Measurements from ENCODE around the gene HINT2.

HINT2 gene

DNA sequence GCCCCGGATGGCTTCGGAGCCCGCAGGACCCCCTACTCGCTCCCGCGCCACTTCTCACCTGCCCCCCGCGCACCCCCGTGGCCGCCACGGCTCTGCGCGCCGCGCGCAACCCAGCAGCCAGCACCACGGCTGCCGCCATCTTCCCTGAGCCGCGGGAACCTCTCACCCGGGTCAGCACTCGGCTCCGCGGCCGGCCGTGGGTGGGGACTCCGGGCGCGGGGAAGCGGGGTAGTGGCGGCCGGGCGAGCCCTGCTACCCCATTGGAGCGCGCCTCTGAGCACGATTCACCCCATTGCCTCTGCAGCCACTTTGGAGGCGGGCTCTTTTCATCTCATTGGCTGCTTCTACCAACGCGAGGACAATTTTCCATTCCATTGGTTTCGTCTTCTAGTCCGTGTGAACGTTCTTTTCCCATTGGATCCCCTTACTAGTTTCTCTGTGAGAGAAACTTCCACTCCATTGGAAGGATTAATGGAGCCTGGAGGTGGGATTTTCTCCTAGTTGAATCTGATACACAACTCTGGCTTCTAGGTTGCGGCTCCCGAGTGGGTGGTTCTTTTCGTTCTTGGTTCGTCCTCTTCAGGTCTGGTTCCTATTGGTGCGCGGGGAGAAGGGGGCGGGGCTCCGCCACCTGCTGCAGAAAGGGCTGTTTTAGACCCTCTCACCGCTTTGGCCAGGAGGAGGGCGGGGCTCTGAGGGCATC is at the start of gene HINT2:
TSS of gene HINT2 (minus strand) at position 202 of the 703 bp plus-strand sequence. CDS start at position 139, 63 bp downstream.
- DNase-seq: peak; percentile 99

DNA sequence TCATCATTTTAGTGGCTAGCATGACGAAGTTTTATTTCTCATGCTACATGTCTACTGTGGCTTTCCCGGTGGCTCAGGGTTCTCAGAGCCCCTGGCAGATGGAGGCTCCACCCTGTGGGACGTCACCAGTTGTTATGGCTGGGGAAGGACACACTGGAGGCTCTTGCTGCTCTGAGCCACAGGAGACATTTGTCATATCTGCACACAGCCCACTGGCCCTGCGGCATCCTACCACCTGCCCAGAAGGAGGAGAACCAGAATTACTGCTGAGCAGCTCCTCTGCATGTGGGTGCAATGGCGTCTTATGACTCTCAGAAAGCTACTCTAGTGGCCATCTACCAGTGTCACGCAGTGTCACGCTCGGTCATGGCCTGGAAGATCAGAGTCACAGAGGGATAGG is 48.7 kb upstream of the HINT2 start:
- DNase-seq: no peak

DNA sequence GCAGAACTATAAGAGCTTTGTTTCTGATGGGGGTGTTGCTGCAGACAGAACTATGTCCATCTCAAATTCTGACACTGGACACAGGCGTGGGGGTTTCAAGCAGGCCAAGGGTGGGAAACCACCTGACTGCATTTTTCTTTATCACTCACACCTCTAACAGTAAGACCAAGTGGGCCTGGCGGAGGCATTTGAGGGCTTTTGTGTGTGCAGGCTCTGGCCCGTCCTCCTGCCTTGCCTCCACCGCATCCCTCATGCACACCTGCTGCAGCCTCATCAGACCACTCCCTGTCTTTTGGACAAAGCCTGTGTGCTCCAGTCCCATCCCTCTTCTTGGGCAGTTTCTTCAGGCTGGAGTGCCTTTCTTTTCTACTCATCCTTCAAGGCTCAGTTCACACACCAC is 47.5 kb upstream of the HINT2 start:
- no peak for DNase-seq

DNA sequence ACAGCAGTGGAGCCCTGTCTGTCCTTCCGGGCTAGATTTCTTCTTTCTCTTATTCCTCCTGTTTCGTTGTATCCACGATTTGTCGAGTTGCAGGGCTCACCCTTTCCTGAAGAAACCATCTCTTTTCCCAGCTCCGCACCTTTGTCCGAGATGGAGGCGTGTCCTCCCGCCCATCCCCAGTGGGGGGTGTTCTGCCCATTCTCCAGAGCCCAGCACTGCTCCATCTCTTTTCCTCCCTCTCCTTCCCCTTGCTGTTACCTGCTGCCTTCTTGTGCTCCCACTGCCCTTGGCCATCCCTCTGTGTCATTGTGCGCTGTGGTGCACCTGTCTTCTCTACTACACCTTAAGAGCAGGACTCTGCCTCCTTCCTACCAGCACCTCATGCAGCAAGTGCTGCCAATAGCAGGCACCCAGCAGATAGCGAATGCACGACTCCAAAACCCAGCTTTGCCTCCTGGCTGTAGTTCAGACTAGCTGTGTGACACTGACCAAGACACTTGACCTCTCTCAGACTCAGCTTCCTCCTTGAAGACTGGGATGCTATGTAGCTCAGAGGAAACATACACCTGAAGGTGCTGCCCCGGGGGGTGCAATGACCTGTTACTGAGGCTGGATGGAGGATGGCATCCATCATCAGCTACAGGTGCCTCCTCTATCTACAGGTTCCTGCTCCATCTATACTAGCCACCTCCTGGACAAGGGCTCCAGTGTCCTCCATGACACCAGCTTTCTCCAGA is 46.5 kb upstream of the HINT2 start:
- no peak for DNase-seq

DNA sequence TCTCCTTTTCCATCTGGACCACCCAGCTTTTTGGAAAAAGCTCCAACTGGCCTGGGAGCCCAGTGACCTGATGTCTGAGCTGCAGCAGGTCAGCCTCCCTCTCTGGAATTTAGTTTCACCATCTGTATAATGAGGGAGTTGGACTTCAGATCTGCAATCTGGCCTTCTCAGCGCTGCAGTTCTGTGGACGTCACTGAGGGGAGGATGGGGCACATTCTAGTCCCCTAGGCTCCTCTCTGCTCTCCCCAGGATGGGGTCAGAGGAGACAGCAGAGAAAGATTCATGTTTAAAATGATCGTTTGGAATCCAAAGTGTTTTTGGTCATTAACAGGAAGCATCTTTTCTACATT is 45.1 kb upstream of the HINT2 start:
- no peak for DNase-seq

DNA sequence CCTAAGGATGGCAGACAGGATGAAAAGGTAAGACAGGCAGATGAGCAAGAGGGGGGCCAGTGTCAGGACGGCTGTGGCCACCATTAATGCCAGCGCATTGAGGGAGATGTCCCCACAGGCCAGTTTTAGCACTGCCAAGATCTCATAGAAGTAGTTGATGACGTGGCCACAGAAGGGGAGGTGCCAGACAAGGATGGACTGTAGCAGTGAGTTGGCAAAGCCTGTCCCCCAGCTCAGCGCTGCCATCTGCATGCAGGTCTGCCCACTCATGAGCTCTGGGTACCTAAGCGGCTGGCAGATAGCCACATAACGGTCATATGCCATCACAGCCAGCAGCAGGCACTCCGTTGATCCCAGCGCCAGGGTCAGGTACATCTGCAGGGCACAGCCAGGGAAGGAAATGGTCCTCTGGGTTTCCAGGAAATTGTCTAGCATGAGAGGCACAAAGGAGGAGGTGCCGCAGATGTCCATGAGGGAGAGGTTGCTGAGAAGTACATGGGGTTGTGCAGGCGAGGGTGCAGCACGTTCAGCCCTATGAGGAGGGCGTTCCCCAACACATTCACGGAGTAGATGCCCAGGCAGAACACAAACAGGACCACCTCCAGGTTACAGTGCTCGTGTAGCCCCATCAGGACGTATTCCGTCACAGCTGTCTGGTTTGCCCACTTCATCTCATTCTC is 44.6 kb upstream of the HINT2 start:
- DNase-seq: peak; percentile 11 to 19

DNA sequence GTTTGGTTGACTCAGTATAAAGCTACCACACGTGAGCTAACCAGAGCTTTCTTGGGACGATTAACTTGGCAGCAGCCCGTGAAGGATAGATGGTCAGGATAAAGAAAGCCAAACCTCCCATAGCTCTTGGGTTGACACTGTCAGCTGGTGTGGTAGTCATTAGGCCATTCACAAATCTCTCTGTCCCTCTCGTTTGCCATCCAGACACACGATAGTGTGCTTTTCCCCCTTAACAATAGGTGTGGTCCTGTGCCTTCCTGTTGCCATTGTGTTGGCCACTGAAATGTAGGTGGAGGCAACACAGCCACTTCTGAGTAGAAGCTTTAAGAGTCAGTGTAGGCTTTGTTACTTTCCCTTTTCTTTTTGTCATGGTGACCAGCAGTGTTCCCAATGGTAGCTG is 43.6 kb upstream of the HINT2 start:
- no peak for DNase-seq

DNA sequence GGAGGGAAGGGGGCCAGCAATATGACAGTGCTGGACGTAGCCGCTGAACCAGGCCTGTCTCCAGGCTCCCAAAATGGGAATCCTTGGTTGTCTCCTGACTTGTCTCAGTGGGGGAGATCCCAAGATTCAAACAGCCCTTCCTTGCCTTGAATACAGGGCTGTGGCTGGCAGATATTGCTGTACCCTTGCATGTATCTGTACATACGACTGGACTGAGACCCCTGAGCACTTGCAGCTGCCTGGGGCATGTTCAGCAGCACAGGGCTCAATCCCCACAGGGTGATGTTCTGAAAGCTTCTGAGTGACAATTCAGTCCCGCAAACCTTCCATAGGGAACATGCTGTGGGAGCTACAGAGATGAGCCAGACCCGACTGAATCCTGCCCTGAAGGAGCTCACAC is 42.0 kb upstream of the HINT2 start:
- DNase-seq: no peak

DNA sequence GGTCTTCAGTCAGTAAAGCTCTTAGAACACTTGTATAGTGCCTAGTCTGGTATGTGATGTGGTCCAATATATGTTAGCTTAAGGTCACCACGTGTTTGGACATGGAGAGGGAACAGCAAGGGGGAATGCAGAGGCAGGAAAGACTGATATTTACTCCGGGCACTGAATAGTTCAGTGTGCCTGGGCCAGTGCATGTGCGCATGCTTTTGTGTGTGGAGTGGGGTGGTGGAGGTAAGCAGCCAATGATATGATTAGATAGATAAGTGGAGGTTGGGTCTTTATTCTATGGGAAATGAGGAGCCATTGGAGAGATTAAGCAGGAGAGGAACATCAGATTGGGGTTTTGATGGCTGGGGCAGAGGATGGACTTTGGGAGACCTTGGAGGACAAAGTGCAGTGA is 41.4 kb upstream of the HINT2 start:
- DNase-seq: no peak

DNA sequence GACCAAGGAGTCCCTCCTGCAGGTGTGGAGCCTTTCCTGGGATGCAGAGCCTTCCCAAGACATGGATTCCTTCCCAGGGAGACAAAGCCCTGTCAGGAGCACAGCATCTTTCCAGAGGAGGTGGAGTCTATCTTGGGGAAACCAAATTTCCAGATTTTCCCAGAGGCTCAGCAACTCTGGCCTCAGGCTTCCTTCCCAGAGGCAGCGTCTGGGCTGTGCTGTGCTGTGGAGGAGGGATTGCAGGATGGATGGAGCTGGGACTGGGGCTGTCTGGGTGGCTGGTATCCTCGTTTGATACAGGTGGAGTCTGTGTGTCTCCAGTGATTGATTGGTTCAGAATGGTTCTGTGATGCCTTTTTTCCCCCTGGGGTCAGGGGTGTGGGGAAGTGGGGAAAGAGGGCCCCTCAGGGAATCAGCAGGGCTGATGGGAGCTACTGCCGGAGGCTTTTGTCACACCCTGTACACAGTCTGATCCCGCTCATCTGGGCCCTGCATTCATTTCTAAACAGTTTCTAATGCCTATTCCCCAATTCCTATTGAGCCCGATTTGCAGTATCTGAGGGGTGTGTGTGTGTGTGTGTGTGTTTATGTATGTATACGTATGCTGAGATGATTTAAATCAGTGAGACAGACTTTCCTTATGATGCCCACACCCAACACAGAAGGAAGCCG is 39.4 kb upstream of the HINT2 start:
- DNase-seq: no peak

DNA sequence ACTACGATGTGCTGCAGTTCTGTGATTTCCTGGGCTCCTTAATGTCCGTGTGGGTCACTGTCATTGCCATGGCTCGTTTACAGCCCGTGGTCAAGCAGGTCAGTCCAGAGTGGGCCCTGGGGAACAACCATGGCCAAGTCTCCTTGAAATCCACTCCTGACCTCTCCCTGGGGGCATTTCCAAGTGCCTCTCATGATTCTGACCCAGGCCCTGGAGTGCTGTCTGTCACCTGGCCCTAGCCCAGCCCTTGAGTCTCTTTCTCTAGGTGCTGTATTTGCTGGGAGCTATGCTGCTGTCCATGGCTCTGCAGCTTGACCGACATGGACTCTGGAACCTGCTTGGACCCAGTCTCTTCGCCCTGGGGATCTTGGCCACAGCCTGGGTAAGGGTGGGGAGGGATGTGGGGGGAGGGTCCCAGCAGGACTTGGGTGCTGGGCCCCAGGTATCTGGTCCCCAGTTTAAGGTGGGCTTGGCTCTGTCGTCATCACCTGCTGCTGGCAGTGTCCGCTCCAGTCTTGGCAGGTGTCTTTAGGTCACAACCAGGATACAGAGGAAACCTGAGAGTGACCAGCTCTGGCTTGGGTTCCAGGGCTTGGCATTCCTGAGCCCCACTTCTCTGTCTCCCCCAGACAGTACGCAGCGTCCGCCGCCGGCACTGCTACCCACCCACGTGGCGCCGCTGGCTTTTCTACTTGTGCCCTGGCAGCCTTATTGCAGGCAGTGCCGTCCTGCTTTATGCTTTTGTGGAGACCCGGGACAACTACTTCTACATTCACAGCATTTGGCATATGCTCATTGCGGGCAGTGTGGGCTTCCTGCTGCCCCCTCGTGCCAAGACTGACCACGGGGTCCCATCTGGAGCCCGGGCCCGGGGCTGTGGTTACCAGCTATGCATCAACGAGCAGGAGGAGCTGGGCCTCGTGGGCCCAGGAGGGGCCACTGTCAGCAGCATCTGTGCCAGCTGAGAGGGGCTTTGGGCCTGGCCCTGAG is 38.3 kb upstream of the HINT2 start:
- no peak for DNase-seq

DNA sequence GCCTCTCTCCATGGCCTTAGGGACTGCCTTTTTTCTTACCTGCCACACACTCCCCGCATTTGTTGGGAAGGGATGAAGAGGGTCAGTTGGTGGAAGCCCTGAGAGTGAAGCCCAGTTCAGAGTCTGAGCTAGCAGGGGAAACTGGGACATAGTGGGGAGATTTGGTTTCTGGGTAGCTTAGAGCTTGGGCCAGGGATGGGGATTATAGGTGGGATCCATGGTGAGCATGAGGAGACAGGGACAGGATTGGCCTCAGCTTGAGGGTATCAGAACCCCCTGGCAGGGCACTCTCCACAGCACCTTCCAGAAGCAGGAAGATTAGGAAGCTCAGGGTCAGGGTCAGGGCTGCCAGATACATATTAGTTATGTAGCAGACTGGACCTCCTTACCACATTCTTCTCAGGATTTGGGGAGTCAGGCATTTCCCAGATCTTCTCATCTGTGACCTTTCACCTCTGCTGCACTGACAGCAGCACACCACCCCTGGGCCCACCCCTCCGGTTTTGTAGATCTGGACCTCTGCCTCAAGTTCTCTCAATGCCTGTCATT is 37.5 kb upstream of the HINT2 start:
- DNase-seq: no peak

DNA sequence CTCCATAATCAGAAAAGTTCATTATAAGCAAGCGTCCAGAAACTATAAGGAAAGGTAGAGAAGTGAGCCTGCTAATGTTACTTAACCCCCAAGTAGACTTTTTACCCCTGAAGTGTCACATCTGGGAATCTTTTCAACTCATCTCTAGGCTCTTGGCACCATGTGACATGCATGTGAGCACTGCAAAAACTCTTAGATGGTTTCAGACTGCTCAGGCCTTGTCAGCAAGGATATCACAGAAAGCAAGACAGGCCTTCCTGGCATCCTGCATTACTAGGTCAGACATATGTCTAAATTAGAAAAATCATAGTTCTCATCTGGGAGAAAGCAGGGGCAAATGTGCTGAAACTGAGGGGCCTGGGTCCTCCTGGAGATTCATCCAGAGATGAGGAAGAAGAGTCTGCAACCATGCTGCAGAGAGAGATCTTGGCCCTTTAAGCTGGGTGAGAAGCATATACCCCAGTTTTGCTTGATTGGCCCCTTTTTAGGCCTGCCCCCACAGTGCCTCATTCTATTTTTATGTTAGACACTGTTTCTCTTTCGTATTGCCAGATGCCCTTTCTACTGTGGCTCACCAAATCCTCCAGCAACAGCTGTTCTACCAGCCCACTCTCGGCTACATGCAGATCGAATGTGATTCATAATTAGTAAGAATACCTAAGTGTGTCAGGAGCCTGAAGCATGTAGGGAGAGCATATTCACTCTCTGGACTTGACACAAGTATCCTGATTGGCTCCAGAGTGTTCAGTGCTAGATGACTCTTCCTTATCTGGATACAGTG is 33.1 kb upstream of the HINT2 start:
- peak; percentile 26 to 53 for DNase-seq

DNA sequence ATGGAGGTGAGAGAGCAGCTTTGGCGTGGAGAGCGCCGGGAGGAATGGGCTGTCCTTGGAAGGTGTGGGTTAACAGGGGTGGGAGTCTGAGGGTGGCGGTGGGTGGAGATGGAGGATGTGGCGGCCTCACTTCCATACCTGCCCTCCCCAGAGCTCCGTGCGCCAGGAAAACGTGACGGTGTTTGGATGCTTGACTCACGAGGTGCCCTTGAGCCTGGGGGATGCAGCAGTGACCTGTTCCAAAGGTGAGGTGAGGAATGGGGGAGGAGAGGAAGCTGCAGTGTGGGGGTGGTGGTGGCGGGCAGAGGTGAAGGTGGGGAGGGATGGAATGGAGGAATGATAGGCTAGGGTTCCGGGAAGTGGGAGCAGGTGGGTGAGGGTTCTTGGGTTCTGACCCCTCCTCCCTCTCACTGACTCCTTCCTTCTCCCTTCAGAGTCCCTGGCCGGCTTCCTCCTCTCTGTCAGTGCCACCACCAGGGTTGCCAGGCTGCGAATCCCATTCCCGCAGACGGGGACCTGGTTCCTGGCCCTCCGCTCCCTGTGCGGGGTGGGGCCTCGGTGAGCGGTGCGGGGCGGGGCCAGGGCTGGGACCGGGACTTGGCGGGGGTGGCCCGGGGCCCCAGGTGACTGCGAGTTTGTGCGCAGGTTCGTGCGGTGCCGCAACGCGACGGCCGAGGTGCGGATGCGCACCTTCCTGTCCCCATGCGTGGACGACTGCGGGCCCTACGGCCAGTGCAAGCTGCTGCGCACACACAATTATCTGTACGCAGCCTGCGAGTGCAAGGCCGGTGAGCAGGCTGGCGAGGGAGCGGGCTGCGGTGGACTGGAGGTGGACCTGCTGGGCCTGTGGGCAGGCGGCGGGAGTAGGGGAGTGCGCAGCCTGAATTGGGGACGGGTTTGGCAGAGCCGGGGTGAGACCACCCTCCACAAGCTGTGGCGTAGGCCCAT is 31.3 kb upstream of the HINT2 start:
- no peak for DNase-seq

DNA sequence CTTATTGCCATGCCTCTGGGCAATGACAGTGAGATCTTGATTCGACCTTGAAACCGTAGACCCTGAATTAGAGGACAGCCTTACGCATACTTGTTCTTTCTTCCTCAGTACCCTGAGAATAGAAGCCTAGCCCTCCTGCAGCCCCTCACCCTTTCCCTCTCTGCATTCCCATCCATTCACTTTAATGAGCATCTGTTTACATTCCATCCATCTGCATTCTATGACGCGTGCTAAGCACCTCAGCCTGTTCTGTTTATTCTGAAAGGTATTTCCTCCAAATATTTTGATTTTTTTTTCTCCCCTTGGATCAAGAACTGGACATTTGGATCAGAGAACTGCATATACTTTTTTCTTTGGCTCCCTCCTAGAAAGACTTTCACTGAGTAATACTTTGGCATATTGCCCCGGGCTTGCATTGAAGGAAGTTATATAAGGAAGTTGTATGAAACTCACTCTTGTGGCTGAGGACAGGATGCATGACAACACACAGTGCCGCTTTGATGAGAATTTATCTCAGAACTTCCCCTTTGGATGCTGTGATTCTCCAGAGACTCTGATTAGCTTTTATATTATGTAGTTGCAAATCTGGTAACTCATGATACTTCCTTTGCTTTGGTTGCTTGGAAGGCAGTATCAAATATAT is 29.9 kb upstream of the HINT2 start:
- no peak for DNase-seq

DNA sequence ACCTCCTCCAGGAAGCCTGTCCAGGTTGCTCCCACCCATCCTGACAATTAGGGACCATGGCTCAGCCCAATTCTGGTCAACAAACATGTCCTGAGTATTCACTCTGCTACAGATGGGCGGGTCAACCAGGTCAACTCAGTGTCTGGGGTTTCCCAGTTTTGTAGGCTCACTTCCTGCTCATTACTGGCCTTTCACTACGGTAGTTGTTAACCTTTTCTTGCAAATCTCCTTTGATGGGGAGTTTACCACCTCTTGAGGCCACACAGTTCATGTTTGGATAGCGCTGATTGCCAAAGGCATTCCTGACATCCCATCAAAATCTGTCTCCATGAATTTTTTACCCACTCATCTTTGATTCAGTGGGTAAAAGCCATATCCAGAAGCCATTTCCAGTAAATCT is 28.0 kb upstream of the HINT2 start:
- no peak for DNase-seq

DNA sequence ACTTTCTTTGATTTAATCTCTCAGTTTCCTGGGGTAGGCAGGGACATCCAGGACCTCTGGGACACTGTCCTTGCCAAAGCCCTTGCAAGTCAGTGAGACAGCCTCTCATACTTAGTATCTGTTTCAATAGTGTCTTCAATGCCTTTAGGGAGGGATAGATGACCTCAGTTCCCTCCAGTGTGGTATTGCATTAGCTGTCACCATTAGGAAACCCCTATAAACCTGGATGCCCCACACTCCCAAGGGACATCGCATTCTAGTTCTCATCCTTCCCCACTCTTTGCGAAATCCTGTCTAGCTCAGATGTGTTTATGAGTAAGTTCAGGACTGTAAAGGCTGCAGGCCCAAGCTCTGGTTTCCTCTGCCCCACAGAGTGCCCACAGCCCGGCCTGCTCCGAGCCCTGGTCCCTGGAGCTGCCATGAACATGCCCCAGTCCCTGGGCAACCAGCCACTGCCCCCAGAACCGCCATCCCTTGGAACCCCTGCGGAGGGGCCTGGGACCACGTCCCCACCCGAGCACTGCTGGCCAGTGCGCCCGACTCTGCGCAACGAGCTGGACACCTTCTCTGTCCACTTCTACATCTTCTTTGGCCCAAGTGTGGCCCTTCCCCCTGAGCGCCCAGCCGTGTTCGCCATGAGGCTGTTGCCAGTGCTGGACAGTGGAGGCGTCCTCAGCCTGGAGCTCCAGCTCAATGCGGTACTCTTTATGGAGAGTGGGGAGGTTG is 27.3 kb upstream of the HINT2 start:
- no peak for DNase-seq

DNA sequence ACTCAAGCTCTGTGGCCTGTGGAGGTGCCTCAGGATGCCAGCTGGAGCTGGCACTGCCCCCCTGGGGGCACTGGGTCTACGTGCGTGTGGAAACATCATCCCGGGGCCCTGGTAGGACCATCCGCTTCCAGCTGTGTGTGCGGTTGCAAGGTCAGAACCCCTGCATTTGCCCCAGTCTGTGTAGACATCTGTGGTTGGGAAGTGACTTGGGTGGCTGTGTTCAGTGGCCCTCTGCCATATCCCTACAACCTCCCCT is 26.7 kb upstream of the HINT2 start:
- no peak for DNase-seq
